ENCODE data around the gene PITRM1.

PITRM1 gene

DNA sequence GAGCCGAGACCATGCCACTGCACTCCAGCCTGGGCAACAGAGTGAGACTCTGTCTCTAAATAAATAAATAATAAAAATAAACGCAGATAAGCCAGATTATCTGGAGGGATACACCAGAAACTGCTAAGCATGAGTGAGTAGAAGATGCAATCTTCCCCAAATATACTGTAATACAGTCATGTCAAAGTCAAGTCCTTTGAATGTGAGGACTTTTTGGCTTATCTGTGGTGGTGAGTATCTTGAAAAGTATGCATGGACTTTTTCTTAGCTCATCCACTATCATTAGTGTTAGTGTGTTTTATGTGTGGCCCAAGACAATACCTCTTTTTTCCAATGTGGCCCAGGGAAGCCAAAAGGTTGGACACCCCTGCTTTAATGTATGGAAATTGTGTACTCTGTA lies 44.7 kb upstream of the PITRM1 start:
- no peak for DNase-seq (ENCODE audit: extremely low spot score)
- POLR2A ChIA-PET = no interaction called here
- TF ChIP-seq, protein P1, sequence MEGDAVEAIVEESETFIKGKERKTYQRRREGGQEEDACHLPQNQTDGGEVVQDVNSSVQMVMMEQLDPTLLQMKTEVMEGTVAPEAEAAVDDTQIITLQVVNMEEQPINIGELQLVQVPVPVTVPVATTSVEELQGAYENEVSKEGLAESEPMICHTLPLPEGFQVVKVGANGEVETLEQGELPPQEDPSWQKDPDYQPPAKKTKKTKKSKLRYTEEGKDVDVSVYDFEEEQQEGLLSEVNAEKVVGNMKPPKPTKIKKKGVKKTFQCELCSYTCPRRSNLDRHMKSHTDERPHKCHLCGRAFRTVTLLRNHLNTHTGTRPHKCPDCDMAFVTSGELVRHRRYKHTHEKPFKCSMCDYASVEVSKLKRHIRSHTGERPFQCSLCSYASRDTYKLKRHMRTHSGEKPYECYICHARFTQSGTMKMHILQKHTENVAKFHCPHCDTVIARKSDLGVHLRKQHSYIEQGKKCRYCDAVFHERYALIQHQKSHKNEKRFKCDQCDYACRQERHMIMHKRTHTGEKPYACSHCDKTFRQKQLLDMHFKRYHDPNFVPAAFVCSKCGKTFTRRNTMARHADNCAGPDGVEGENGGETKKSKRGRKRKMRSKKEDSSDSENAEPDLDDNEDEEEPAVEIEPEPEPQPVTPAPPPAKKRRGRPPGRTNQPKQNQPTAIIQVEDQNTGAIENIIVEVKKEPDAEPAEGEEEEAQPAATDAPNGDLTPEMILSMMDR (IDR thresholded peaks at IDR 0.05; ENCODE audit: control extremely low read depth, extremely low read depth, low read depth, missing control alignments) = no peak
- CTCF ChIA-PET = interaction anchor here (1.7 kb wide), 1 partner anchor 34 kb away, joined by 4 read pairs; no protein-coding TSS in a partner anchor

DNA sequence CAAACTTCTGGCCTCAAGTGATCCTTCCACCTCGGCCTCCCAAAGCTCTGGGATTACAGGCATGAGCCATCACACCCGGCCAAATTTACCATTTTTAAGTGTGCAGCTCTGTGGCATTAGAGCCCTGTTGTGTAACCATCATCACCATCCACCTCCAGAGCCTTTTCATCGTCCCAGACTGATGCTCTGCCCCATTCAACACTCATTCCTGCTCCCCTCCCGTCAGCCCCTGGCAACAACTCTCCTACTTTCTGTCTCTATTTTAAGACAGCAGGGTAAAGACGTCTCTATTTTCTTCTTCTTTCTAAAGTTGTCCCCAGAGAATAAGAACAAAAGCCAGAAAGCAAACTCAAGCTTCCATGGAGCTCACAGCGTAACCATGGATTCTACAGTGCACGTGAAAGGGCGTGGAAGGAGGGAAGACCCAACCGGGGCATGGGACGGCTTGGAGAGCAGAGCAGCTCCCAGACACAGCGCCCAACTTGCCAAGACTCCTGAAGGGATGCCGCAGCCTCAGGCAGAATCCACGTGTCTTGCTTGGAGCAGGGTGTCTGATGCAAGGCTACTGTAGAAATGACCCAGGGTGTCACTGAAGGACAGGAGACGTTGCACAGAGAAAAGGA lies 42.7 kb upstream of the PITRM1 start:
- TF ChIP-seq, protein P1 (IDR thresholded peaks at IDR 0.05; ENCODE audit: control extremely low read depth, extremely low read depth, low read depth, missing control alignments) = no peak
- CTCF ChIA-PET = interaction anchor here (0.9 to 1.4 kb wide), 4 partner anchors 10 to 1019 kb away, joined by 3 to 5 read pairs (median 4); no protein-coding TSS in a partner anchor
- DNase-seq (ENCODE audit: extremely low spot score) = no peak
- POLR2A ChIA-PET = no interaction called here

DNA sequence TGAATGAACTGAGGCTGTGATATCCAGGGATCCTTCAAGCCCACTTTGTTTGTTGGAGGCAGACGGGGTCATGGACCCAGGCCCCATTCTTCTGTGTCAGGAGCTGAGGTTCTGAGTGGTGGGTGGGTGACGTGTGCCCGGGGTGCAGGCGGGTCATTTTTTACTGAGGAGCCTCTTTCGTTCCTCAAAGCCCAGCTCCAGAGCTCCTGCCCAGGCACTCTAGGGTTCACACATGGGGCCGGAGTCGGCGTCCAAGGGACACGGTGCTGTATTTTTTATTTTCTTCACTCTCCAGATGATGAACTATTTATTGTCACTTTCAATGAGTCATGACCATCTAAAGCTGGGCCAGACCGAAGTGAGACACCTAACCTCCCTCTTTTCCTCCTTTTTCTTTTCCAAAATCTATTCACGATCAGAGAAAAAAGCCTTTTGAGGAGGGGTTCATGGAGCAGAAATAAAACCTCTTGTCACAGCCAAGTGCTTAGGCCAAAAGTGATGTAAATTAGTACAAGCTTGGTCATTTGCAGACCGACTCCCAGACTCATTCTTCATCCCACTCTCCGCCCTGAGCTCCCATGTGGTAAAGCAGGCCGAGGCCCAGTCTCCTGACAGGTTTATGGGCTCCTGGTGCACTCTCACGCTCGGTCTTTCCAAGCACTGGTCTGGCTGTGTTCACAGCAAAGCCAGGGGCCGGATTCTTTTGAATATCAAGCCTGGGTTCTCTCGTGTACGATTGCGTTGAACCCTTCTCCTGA lies 41.4 kb upstream of the PITRM1 start:
- POLR2A ChIA-PET = no interaction called here
- TF ChIP-seq, protein P1 (IDR thresholded peaks at IDR 0.05; ENCODE audit: control extremely low read depth, extremely low read depth, low read depth, missing control alignments) = no peak
- no peak for DNase-seq (ENCODE audit: extremely low spot score)
- CTCF ChIA-PET = interaction anchor here (1.1 to 2.0 kb wide), 3 partner anchors 16 to 1020 kb away, joined by 3 to 8 read pairs (median 4); no protein-coding TSS in a partner anchor

DNA sequence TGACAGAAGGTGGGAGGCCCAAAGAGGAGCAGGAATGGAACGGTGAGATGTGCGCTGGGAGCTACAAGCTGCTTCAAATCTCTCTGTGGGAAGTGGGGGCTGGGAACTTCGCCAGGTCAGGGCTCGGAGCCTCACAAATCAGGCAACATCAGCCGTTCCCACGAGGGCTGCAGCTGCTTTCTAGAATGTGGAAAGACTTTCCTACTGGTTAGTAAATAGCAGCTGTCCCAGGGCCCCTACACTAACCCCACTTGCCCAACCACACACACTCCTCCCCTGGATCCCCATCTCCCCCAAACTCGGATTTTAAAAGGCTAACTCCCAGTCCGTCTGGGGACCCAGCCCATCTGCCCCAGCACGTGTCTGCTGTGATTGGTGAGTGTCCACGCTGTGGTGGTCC lies 40.6 kb upstream of the PITRM1 start:
- no peak for DNase-seq (ENCODE audit: extremely low spot score)
- ChIA-PET CTCF (interaction anchor here (1.3 to 2.0 kb wide), 2 partner anchors 16 to 20 kb away, joined by 4 to 8 read pairs; no protein-coding TSS in a partner anchor), POLR2A (no interaction called here)
- TF ChIP-seq, protein P1 (IDR thresholded peaks at IDR 0.05; ENCODE audit: control extremely low read depth, extremely low read depth, low read depth, missing control alignments) = no peak

DNA sequence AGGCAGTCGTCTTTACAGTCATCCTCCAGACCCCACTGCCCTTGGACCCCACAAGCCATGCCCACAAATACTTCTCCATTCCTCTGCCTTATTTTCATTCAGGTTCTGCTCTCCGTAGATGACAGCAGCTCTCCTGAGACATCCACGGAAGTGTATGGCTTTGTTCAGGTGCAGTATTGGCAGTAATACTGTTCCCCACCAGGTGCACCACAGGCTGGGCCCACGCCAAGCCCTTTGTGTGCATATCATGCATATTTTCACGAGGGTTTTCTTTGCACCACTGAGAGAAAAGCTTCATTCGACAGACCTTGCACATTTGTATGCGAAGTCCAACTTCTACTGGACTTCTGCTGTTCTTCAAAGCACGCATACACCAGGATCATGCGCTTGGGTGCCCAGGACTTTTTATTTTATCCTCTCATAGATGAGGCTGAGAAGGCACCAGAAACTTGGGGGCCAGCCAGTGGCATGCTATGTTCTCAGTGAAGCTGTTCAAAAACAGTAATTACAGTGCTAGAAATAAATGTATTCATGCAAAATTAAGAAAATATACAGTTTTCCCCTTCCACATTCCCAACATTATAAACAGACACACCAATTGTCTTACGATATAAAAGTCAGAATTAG lies 37.8 kb upstream of the PITRM1 start:
- no peak for DNase-seq (ENCODE audit: extremely low spot score)
- CTCF ChIA-PET = interaction anchor here (1.0 to 1.4 kb wide), 2 partner anchors 13 to 17 kb away, joined by 4 to 6 read pairs; no protein-coding TSS in a partner anchor
- TF ChIP-seq, protein P1 (IDR thresholded peaks at IDR 0.05; ENCODE audit: control extremely low read depth, extremely low read depth, low read depth, missing control alignments) = no peak
- POLR2A ChIA-PET = no interaction called here

All from GM10248 (cell line).